Neuronal stem cell (in vitro differentiated cells): Measurements from ENCODE around the gene MTRR.

Source experiments
- DNase-seq: peaks from one replicate; pipeline ENCODE4 v3.0.0-alpha.2; 2013; ENCODE audit warnings: low spot score
- H2AFZ ChIP-seq: one replicate; pipeline ENCODE4 v1.6.1; 2013; ENCODE audit warnings: mild to moderate bottlenecking, low read length, inconsistent platforms
- H2AK5ac ChIP-seq: 2 replicates; pipeline ENCODE4 v1.6.1; 2013; ENCODE audit warnings: low read depth, mild to moderate bottlenecking, inconsistent platforms, low read length, moderate library complexity, mixed read lengths
- H2BK120ac ChIP-seq: 2 replicates; pipeline ENCODE4 v1.6.1; 2013; ENCODE audit warnings: low read depth, mild to moderate bottlenecking, inconsistent platforms, low read length, moderate library complexity, mixed read lengths
- H2BK12ac ChIP-seq: one replicate; pipeline ENCODE4 v1.6.1; 2013; ENCODE audit warnings: low read length, inconsistent platforms
- H2BK15ac ChIP-seq: 2 replicates; pipeline ENCODE4 v1.6.1; 2013; ENCODE audit warnings: mild to moderate bottlenecking, low read length, inconsistent platforms, mixed read lengths
- H2BK5ac ChIP-seq: one replicate; pipeline ENCODE4 v1.6.1; 2013; ENCODE audit warnings: inconsistent platforms, mild to moderate bottlenecking, low read length, moderate library complexity
- H3K14ac ChIP-seq: one replicate; pipeline ENCODE4 v1.6.1; 2013; ENCODE audit warnings: low read length, inconsistent platforms
- H3K18ac ChIP-seq: 2 replicates; pipeline ENCODE4 v1.6.1; 2013; ENCODE audit warnings: low read length, inconsistent platforms
- H3K23ac ChIP-seq: 2 replicates; pipeline ENCODE4 v1.6.1; 2013; ENCODE audit warnings: low read depth, mild to moderate bottlenecking, mixed read lengths, low read length, inconsistent platforms; ENCODE audit not compliant: poor library complexity
- H3K27ac ChIP-seq: replicated peaks from 3 replicates; pipeline ENCODE4 v1.5.1; 2013; ENCODE audit warnings: low read length, inconsistent platforms
- H3K27me3 ChIP-seq, 3 experiments: 2 replicates each; pipeline ENCODE4 v1.6.1; 2013; ENCODE audit warnings: low read length in 3 of 3, mild to moderate bottlenecking in 2 of 3, inconsistent platforms in 1 of 3, low read depth in 1 of 3, mixed read lengths in 1 of 3, moderate library complexity in 1 of 3; ENCODE audit not compliant: control insufficient read depth in 3 of 3, insufficient read depth in 3 of 3
- H3K36me3 ChIP-seq, 2 donors: replicated peaks in 1 of 2; 2 replicates each; pipeline ENCODE4 v1.6.1; 2013; ENCODE audit warnings: low read length in 2 of 2; ENCODE audit not compliant: control insufficient read depth in 2 of 2, insufficient read depth in 2 of 2
- H3K4ac ChIP-seq: 2 replicates; pipeline ENCODE4 v1.6.1; 2013; ENCODE audit warnings: inconsistent platforms, mild to moderate bottlenecking, low read length, moderate library complexity
- H3K4me1 ChIP-seq, 2 donors: 1 replicate in 1 of 2; 2 replicates in 1 of 2; pipeline ENCODE4 v1.6.1; 2013; ENCODE audit warnings: low read length in 2 of 2, low read depth in 1 of 2; ENCODE audit not compliant: control insufficient read depth in 2 of 2, insufficient read depth in 1 of 2
- H3K4me2 ChIP-seq: one replicate; pipeline ENCODE4 v1.6.1; 2013; ENCODE audit warnings: mild to moderate bottlenecking, low read length, inconsistent platforms; ENCODE audit not compliant: insufficient read depth, poor library complexity, severe bottlenecking
- H3K4me3 ChIP-seq, 2 donors: 2 replicates each; pipeline ENCODE4 v1.5.1; 2013; ENCODE audit warnings: low read length in 2 of 2, mild to moderate bottlenecking in 2 of 2, inconsistent platforms in 1 of 2, moderate library complexity in 1 of 2
- H3K79me1 ChIP-seq: one replicate; pipeline ENCODE4 v1.6.1; 2013; ENCODE audit warnings: low read depth, mild to moderate bottlenecking, inconsistent platforms, low read length, moderate library complexity
- H3K9ac ChIP-seq: one replicate; pipeline ENCODE4 v1.6.1; 2013; ENCODE audit warnings: mild to moderate bottlenecking, low read depth, low read length, inconsistent platforms; ENCODE audit not compliant: poor library complexity
- H3K9me3 ChIP-seq, 2 donors: replicated peaks in 1 of 2; 2 replicates each; pipeline versions ENCODE3 to v1.6.1; 2013; ENCODE audit warnings: low read length in 2 of 2, mild to moderate bottlenecking in 2 of 2, inconsistent platforms in 1 of 2, low read depth in 1 of 2, mixed read lengths in 1 of 2, moderate library complexity in 1 of 2; ENCODE audit not compliant: control insufficient read depth in 2 of 2, insufficient read depth in 1 of 2
- H4K8ac ChIP-seq: one replicate; pipeline ENCODE4 v1.6.1; 2013; ENCODE audit warnings: low read depth, mild to moderate bottlenecking, inconsistent platforms, low read length, moderate library complexity
- H4K91ac ChIP-seq: one replicate; pipeline ENCODE4 v1.6.1; 2013; ENCODE audit warnings: low read length, low read depth, mild to moderate bottlenecking, inconsistent platforms; ENCODE audit not compliant: poor library complexity
- WGBS, 2 donors: extraction: QIAGEN DNeasy Blood & Tissue Kit; methylation state at CpG; one replicate each; pipeline ENCODE4 v1.1.7; 2013; ENCODE audit warnings: missing lambda C conversion rate in 2 of 2, mixed read lengths in 1 of 2; ENCODE audit not compliant: insufficient read length in 2 of 2, insufficient replicate concordance in 1 of 2; ENCODE audit errors: extremely low coverage in 2 of 2; 5-methylcytosine and 5-hydroxymethylcytosine counted together

The MTRR gene

GRCh38 chr5:7825630-7826029 lies 43.3 kb upstream of the MTRR start:
- Histone ChIP-seq H3K18ac (peak overlapping the region; percentile 78), H2AK5ac (peak overlapping the region; percentile 40), H3K4me2 (no peak overlapping the region), H3K9me3 (no peaks in the 10 kb centered on the region), H3K4me1 (peaks cover 0 to 2% of the 10 kb centered on the region in 2 donors), H3K23ac (peak overlapping the region; percentile 67), H3K36me3 (no peaks in the 10 kb centered on the region), H3K27me3 (no peaks in the 10 kb centered on the region), H3K14ac (peak overlapping the region; percentile 41), H3K4me3 (no peak overlapping the region), H2BK12ac (no peak overlapping the region), H2BK120ac (no peak overlapping the region), H2BK15ac (no peak overlapping the region), H3K79me1 (peaks cover 2% of the 10 kb centered on the region), H2AFZ (no peak overlapping the region), H3K4ac (no peak overlapping the region), H4K91ac (no peak overlapping the region), H3K9ac (peak overlapping the region; percentile 47), H3K27ac (no peak overlapping the region), H4K8ac (no peak overlapping the region), H2BK5ac (no peak overlapping the region)
- no peak for DNase-seq
- no CpG with 5 or more reads among the region's 11 CpGs for WGBS, 2 donors

DNA sequence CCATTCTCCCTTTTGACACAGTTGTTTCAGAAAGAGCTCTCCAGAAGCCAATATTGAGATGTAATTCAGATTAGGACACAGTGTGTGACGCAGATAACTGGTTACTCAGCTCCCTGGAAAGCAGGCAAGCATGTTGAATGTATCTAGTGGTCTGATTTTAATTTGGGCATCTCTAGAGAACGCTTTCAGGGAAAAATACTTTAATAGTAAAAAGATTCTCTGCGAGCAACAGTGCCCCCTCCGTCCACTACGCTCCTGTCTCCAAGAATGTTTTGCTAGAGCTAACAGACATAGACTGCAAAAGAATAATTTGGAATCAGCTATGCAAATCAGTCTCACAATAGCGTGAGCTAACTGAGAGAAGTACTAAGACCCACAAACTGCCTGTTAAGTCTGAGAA lies 41.3 kb upstream of the MTRR start:
- H2AFZ ChIP-seq = no peak overlapping the region

DNA sequence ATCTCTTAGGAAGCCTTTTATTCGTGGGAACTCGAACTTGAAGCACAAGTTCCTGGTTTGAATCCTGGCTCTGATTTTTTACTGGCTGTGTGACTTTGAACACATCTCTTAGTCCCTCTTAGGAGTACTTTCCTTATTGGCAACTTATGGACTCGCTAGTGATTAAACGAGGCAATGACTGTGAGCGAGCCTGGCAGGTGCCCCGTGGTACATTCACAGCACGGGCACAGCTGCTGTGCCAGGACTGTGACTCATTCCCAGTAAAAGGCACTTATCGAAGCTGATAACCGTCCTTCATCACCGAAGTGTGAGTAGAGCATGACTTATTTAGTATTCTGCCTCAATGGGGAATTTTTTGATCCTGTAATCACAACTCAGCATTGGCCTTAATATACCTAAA lies 40.7 kb upstream of the MTRR start:
- Histone ChIP-seq H2BK120ac (no peak overlapping the region), H3K14ac (no peak overlapping the region), H3K27ac (no peak overlapping the region), H2BK5ac (no peak overlapping the region), H2BK12ac (no peak overlapping the region), H3K4me1 (peaks cover 0 to 2% of the 10 kb centered on the region in 2 donors), H3K36me3 (no peaks in the 10 kb centered on the region), H3K18ac (no peak overlapping the region), H3K4me3 (no peak overlapping the region), H2BK15ac (no peak overlapping the region), H3K79me1 (peaks cover 2% of the 10 kb centered on the region), H2AK5ac (no peak overlapping the region), H4K91ac (no peak overlapping the region), H3K4me2 (no peak overlapping the region), H4K8ac (no peak overlapping the region), H3K9me3 (no peaks in the 10 kb centered on the region), H3K27me3 (no peaks in the 10 kb centered on the region), H3K23ac (no peak overlapping the region), H3K4ac (no peak overlapping the region), H3K9ac (no peak overlapping the region), H2AFZ (no peak overlapping the region)
- no peak for DNase-seq
- no CpG with 5 or more reads among the region's 10 CpGs for WGBS, 2 donors

More for the DNA sequence above, 41.3 kb upstream of the MTRR start:
- no peak overlapping the region for H2BK5ac ChIP-seq
- H2BK12ac ChIP-seq = no peak overlapping the region
- no peak overlapping the region for H4K91ac ChIP-seq
- no peak overlapping the region for H3K27ac ChIP-seq
- H3K4me2 ChIP-seq = no peak overlapping the region
- H3K23ac ChIP-seq = no peak overlapping the region
- no peak for DNase-seq
- no peaks in the 10 kb centered on the region for H3K27me3 ChIP-seq
- H3K4ac ChIP-seq = no peak overlapping the region
- no peak overlapping the region for H2BK15ac ChIP-seq
- no peak overlapping the region for H3K14ac ChIP-seq
- H4K8ac ChIP-seq = no peak overlapping the region
- no peaks in the 10 kb centered on the region for H3K9me3 ChIP-seq
- H3K36me3 ChIP-seq = no peaks in the 10 kb centered on the region
- no peak overlapping the region for H2BK120ac ChIP-seq
- H3K4me3 ChIP-seq = no peak overlapping the region
- H3K4me1 ChIP-seq = peaks cover 0 to 2% of the 10 kb centered on the region in 2 donors
- H3K18ac ChIP-seq = no peak overlapping the region
- no peak overlapping the region for H2AK5ac ChIP-seq
- H3K9ac ChIP-seq = no peak overlapping the region
- peaks cover 2% of the 10 kb centered on the region for H3K79me1 ChIP-seq
- no CpG with 5 or more reads among the region's 6 CpGs for WGBS, 2 donors

GRCh38 chr5:7834982-7835381 lies 34.0 kb upstream of the MTRR start:
- Histone ChIP-seq H2BK15ac (no peak overlapping the region), H2BK120ac (no peak overlapping the region), H3K4me1 (no peaks in the 10 kb centered on the region), H2BK12ac (no peak overlapping the region), H3K4me2 (no peak overlapping the region), H3K27ac (no peak overlapping the region), H3K27me3 (no peaks in the 10 kb centered on the region), H2BK5ac (no peak overlapping the region), H4K91ac (no peak overlapping the region), H3K4ac (no peak overlapping the region), H3K79me1 (no peaks in the 10 kb centered on the region), H3K9me3 (no peaks in the 10 kb centered on the region), H2AK5ac (no peak overlapping the region), H3K23ac (no peak overlapping the region), H3K4me3 (no peak overlapping the region), H3K36me3 (no peaks in the 10 kb centered on the region), H3K14ac (no peak overlapping the region), H4K8ac (no peak overlapping the region), H3K18ac (no peak overlapping the region), H2AFZ (no peak overlapping the region), H3K9ac (no peak overlapping the region)
- no CpG with 5 or more reads among the region's 4 CpGs for WGBS, 2 donors
- no peak for DNase-seq
